BJ (cell line): ENCODE measurements around the gene C1orf159. TPM values are rescaled to one million over a fixed set of nuclear protein-coding genes. Genes with fewer than 3 reads are reported as not detected.
"Not testable (repeated sequence)": the region's sequence is repeated elsewhere in the genome, so short reads cannot be mapped to it uniquely, and the experiment has no call there.

Experiments used
- CTCF ChIA-PET: fragments of 350-600 bp; formaldehyde crosslinking; extraction: SDS; loops from one replicate; lab custom pipeline; 2021; ENCODE audit warnings: antibody characterized with exemption, inconsistent platforms; lab: Yijun Ruan, JAX
- POLR2A ChIA-PET: fragments of 300-600 bp; sonication (Branson Sonifier 250); formaldehyde crosslinking; extraction: SDS; loops from one replicate; lab custom pipeline; 2021; ENCODE audit warnings: antibody characterized with exemption; lab: Charles Lee
- DNase-seq: peaks from one replicate; pipeline ENCODE4 v3.0.0-alpha.2; 2011; ENCODE audit warnings: low read depth
- H3K27me3 ChIP-seq: 2 replicates; pipeline ENCODE4 v1.6.0; 2011; ENCODE audit warnings: low read length; ENCODE audit not compliant: control insufficient read depth, insufficient read depth
- H3K36me3 ChIP-seq: 2 replicates; pipeline ENCODE4 v1.5.1; 2011; ENCODE audit warnings: low read length; ENCODE audit not compliant: control insufficient read depth, insufficient read depth
- H3K4me3 ChIP-seq: 2 replicates; pipeline ENCODE4 v1.5.1; 2011; ENCODE audit warnings: low read depth, mild to moderate bottlenecking, control low read depth, low read length
- polyA plus RNA-seq: library from polyadenylated mRNA; depleted of rRNA; stranded (reverse); fragments of >200 nt; gene quantifications from 2 replicates; pipeline ENCODE4 v1.2.3, GENCODE V29; 2011
- TF ChIP-seq, protein P1 (sequence below): IDR thresholded peaks from 2 replicates; pipeline ENCODE4 v1.5.1; 2011; ENCODE audit warnings: low read depth, mild to moderate bottlenecking, control low read depth, inconsistent platforms, low read length, moderate library complexity; ENCODE audit not compliant: insufficient read depth

Gene C1orf159
- polyA plus RNA-seq, 1 experiment: 8.9 TPM

- ChIA-PET CTCF (interaction anchor here (0.6 to 1.3 kb wide), 2 partner anchors 16 to 236 kb away, joined by 3 to 6 read pairs; no protein-coding TSS in a partner anchor), POLR2A (no interaction called here)
- Histone ChIP-seq H3K36me3 (peaks cover 1% of the 10 kb centered on the region; the same call in 1 of the 2 replicates), H3K27me3 (no peaks in the 10 kb centered on the region), H3K4me3 (no peak overlapping the region)
- TF ChIP-seq, protein P1, sequence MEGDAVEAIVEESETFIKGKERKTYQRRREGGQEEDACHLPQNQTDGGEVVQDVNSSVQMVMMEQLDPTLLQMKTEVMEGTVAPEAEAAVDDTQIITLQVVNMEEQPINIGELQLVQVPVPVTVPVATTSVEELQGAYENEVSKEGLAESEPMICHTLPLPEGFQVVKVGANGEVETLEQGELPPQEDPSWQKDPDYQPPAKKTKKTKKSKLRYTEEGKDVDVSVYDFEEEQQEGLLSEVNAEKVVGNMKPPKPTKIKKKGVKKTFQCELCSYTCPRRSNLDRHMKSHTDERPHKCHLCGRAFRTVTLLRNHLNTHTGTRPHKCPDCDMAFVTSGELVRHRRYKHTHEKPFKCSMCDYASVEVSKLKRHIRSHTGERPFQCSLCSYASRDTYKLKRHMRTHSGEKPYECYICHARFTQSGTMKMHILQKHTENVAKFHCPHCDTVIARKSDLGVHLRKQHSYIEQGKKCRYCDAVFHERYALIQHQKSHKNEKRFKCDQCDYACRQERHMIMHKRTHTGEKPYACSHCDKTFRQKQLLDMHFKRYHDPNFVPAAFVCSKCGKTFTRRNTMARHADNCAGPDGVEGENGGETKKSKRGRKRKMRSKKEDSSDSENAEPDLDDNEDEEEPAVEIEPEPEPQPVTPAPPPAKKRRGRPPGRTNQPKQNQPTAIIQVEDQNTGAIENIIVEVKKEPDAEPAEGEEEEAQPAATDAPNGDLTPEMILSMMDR: no peak
- DNase-seq: no peak
These were observed 9.2 kb downstream of the C1orf159 start for GRCh38 chr1:1106510-1107221.

- CTCF ChIA-PET: interaction anchor here (1.1 to 1.4 kb wide), 2 partner anchors 18 to 45 kb away, joined by 3 read pairs; no protein-coding TSS in a partner anchor
- H3K36me3 ChIP-seq, H3K4me3 ChIP-seq, DNase-seq, POLR2A ChIA-PET, H3K27me3 ChIP-seq: not testable (repeated sequence)
These were observed 11.7 kb downstream of the C1orf159 start for GRCh38 chr1:1104152-1104551.

GRCh38 chr1:1101503-1101902 lies 14.4 kb downstream of the C1orf159 start:
- ChIA-PET CTCF (interaction anchor here (0.8 kb wide), 1 partner anchor 14 kb away, joined by 3 read pairs; the partner anchor contains the start of gene C1orf159), POLR2A (no interaction called here)
- DNase-seq: no peak
- no peak overlapping the region for H3K4me3 ChIP-seq
- peaks cover 1% of the 10 kb centered on the region; the same call in 1 of the 2 replicates for H3K36me3 ChIP-seq
- TF ChIP-seq, protein P1: no peak
- no peaks in the 10 kb centered on the region for H3K27me3 ChIP-seq

DNA sequence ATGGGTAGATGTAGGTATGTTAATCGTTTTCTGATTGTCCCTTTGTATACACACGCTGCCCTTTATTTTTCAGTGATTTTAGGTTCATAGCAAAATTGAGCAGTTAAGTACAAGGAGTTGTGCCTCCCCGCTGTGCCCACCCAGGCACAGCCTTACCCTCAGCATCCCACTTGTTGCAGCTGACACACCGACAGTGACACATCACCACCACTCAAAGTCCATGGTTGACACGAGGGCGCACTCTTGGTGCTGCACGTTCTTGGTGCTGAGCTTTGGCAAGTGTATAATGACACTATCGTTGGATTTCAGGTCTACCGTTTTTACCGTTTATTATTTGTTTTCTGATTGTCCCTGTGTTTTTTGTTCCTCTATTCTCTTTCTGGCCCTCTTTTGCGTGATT lies 15.6 kb downstream of the C1orf159 start:
- H3K36me3 ChIP-seq: peaks cover 1% of the 10 kb centered on the region; the same call in 1 of the 2 replicates
- CTCF ChIA-PET: no interaction called here

DNA sequence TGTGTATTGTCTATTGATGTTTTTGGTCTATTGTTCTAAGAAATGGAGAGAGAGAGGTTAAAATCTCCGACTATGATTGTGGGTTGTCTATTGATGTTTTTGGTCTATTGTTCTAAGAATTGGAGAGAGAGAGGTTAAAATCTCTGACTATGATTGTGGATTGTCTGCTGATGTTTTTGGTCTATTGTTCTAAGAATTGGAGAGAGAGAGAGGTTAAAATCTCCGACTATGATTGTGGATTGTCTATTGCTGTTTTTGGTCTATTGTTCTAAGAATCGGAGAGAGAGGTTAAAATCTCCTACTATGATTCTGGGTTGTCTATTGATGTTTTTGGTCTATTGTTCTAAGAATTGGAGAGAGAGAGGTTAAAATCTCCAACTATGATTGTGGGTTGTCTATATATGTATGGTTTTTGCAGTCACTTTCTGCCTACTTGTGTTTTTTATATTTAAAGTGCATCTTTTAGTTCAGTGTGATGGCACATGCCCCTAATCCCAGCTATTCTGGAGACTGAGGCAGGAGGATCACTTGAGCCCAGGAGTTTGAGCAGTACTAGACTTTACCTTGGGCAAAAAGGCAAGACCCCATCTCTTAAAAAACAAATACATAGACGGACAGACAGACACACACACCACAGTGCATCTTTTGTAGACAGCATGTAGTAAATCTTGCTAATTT lies 16.2 kb downstream of the C1orf159 start:
- no peak for DNase-seq
- ChIA-PET POLR2A (no interaction called here), CTCF (no interaction called here)
- Histone ChIP-seq H3K36me3 (peaks cover 1% of the 10 kb centered on the region; the same call in 1 of the 2 replicates), H3K4me3 (no peak overlapping the region), H3K27me3 (no peaks in the 10 kb centered on the region)
- TF ChIP-seq, protein P1: no peak

More for the DNA sequence above, 15.6 kb downstream of the C1orf159 start:
- TF ChIP-seq, protein P1: no peak
- Histone ChIP-seq H3K4me3 (no peak overlapping the region), H3K27me3 (no peaks in the 10 kb centered on the region)
- POLR2A ChIA-PET: no interaction called here
- no peak for DNase-seq
